Karpas-422 (cell line): ENCODE results near the gene CCL4L2. TPM values are rescaled to one million over a fixed set of nuclear protein-coding genes. Genes with fewer than 3 reads are reported as not detected.
"Not testable (repeated sequence)": the region's sequence is repeated elsewhere in the genome, so short reads cannot be mapped to it uniquely, and the experiment has no call there.

Experiments
- DNase-seq: peaks from one replicate; pipeline ENCODE4 v3.0.0-alpha.2; 2015
- H2AFZ ChIP-seq: fragments of 200-600 bp; sonication (generic); 2 replicates; pipeline ENCODE4 v1.6.1; 2014; ENCODE audit warnings: antibody characterized with exemption, low read length, mixed read lengths
- H3K27ac ChIP-seq: fragments of 200-600 bp; sonication (generic); 2 replicates; pipeline ENCODE4 v1.5.1; 2014; ENCODE audit warnings: mild to moderate bottlenecking, low read length, moderate library complexity
- H3K27me3 ChIP-seq: fragments of 200-600 bp; sonication (generic); 2 replicates; pipeline ENCODE4 v1.6.1; 2014; ENCODE audit warnings: low read length, mixed read lengths
- H3K36me3 ChIP-seq: fragments of 200-600 bp; sonication (generic); 2 replicates; pipeline ENCODE4 v1.6.1; 2014; ENCODE audit warnings: low read length, mixed read lengths; ENCODE audit not compliant: insufficient read depth
- H3K4me1 ChIP-seq: fragments of 200-600 bp; sonication (generic); 2 replicates; pipeline ENCODE4 v1.6.1; 2014; ENCODE audit warnings: mild to moderate bottlenecking, low read length, mixed read lengths
- H3K4me2 ChIP-seq: fragments of 200-600 bp; sonication (generic); 2 replicates; pipeline ENCODE4 v1.6.1; 2014; ENCODE audit warnings: low read length, low read depth, mild to moderate bottlenecking; ENCODE audit not compliant: poor library complexity, severe bottlenecking
- H3K4me3 ChIP-seq: fragments of 200-600 bp; sonication (generic); 2 replicates; pipeline ENCODE4 v1.5.1; 2014; ENCODE audit warnings: mild to moderate bottlenecking, antibody characterized with exemption, low read length, mixed read lengths
- H3K79me2 ChIP-seq: fragments of 200-600 bp; sonication (generic); 2 replicates; pipeline ENCODE4 v1.6.1; 2014; ENCODE audit warnings: mild to moderate bottlenecking, low read length, mixed read lengths
- H3K9ac ChIP-seq: fragments of 200-600 bp; sonication (generic); 2 replicates; pipeline ENCODE4 v1.6.0; 2014; ENCODE audit warnings: low read length
- H3K9me2 ChIP-seq: fragments of 200-600 bp; sonication (generic), shearing (Covaris generic); replicated peaks from 2 replicates; pipeline ENCODE4 v1.6.0; 2014; ENCODE audit warnings: mild to moderate bottlenecking, low read length, moderate library complexity; ENCODE audit not compliant: insufficient read depth
- H3K9me3 ChIP-seq: fragments of 300-700, 200-600 bp; sonication (generic); 2 replicates; pipeline ENCODE4 v1.6.1; 2014; ENCODE audit warnings: low read length, mixed read lengths
- H4K20me1 ChIP-seq: fragments of 200-600 bp; sonication (generic); 2 replicates; pipeline ENCODE4 v1.6.1; 2014; ENCODE audit warnings: mild to moderate bottlenecking, antibody characterized with exemption, low read length, low read depth; ENCODE audit not compliant: insufficient read depth
- small RNA-seq: library from RNA; depleted of rRNA; stranded (forward); fragments of <200 nt; gene quantifications from one replicate; pipeline ENCODE3, GENCODE V24; 2014
- total RNA-seq: library from RNA; depleted of rRNA; stranded (reverse); fragments of >200 nt; shearing (Covaris generic); gene quantifications from 2 replicates; pipeline ENCODE4 v1.2.3, GENCODE V29; 2014; ENCODE audit warnings: low replicate concordance; rRNA removed

CCL4L2 gene
- total RNA-seq, 1 experiment from 2014 or later = 14.9 TPM

- H3K4me1 ChIP-seq, H3K9ac ChIP-seq, H3K9me2 ChIP-seq, H3K4me2 ChIP-seq, H3K79me2 ChIP-seq, DNase-seq, H2AFZ ChIP-seq, H3K36me3 ChIP-seq, H4K20me1 ChIP-seq, H3K27me3 ChIP-seq, H3K27ac ChIP-seq, H3K4me3 ChIP-seq, H3K9me3 ChIP-seq: not testable (repeated sequence)
These were observed 18.8 kb downstream of the CCL4L2 start for GRCh38 chr17:36229644-36230043.

- H4K20me1 ChIP-seq, H3K4me2 ChIP-seq, H3K9me2 ChIP-seq, H3K36me3 ChIP-seq, H2AFZ ChIP-seq, H3K27me3 ChIP-seq, H3K9me3 ChIP-seq, H3K4me3 ChIP-seq, H3K79me2 ChIP-seq, DNase-seq, H3K27ac ChIP-seq, H3K4me1 ChIP-seq, H3K9ac ChIP-seq: not testable (repeated sequence)
These were observed 31.2 kb downstream of the CCL4L2 start for GRCh38 chr17:36242046-36242445.

Small RNAs within 50 kb of the gene (small RNA-seq; reads per million reads assigned to genes)
- gene AC243829.3 (not detected), gene AC243829.6 (not detected)

Other genes starting within 250 kb of the CCL4L2 start
- gene CCL16, start 229.6 kb upstream of the CCL4L2 start, total RNA-seq = not detected in 2 replicates
- gene CCL14, start 224.3 kb upstream of the CCL4L2 start, total RNA-seq = not detected in 2 replicates
- gene CCL15, start 209.5 kb upstream of the CCL4L2 start, total RNA-seq = not detected in 2 replicates
- gene CCL23, start 193.1 kb upstream of the CCL4L2 start, total RNA-seq = not detected in 2 replicates
- not detected in 2 replicates for gene CCL18, start 146.8 kb upstream of the CCL4L2 start, total RNA-seq
- gene CCL3, start 120.9 kb upstream of the CCL4L2 start, total RNA-seq = 2.1 TPM in 1 of 2 replicates, not detected in the other
- gene CCL4, start 107.2 kb upstream of the CCL4L2 start, total RNA-seq = 6.9 and 7.6 TPM in 2 replicates
- gene TBC1D3B, start 34.4 kb upstream of the CCL4L2 start, total RNA-seq = 0.63 and 3.6 TPM in 2 replicates
- 1.9 and 6.4 TPM in 2 replicates for gene CCL3L1, start 14.3 kb upstream of the CCL4L2 start, total RNA-seq
- not detected in 2 replicates for gene TBC1D3I, start 53.5 kb downstream of the CCL4L2 start, total RNA-seq
- not detected in 2 replicates for gene TBC1D3G, start 112.8 kb downstream of the CCL4L2 start, total RNA-seq
- gene TBC1D3H, start 177.4 kb downstream of the CCL4L2 start, total RNA-seq = not detected in 2 replicates